ENCODE measurements around the gene ADAM33. TPM values are rescaled to one million over a fixed set of nuclear protein-coding genes. Genes with fewer than 3 reads are reported as not detected.

Gene ADAM33
- total and polyA plus RNA-seq, 2 of the 13 experiments (the other 11 are each of a cell fraction or from before 2014, with no cell fraction given) = not detected

GRCh38 chr20:3672547-3673171 lies 9.2 kb downstream of the ADAM33 start (continued):
- no peak for TF ChIP-seq IKZF5 (CRISPR knock-in tag; IDR thresholded peaks at IDR 0.05)
- TF ChIP-seq ZNF550 (CRISPR knock-in tag; IDR thresholded peaks at IDR 0.05; ENCODE audit: borderline replicate concordance) = no peak
- peak; percentile 34; the same call in 1 of the 2 replicates for TF ChIP-seq CTCF (CRISPR knock-in tag; IDR thresholded peaks at IDR 0.05)
- TF ChIP-seq ZNF326 (CRISPR knock-in tag; IDR thresholded peaks at IDR 0.05; ENCODE audit: borderline replicate concordance) = no peak
- no peak for TF ChIP-seq TMF1 (CRISPR knock-in tag; IDR thresholded peaks at IDR 0.05; ENCODE audit: low read depth)
- no peak for TF ChIP-seq ZNF136 (CRISPR knock-in tag; IDR thresholded peaks at IDR 0.05; ENCODE audit: low read depth)
- TF ChIP-seq ZFY (CRISPR knock-in tag; IDR thresholded peaks at IDR 0.05) = no peak
- TF ChIP-seq PATZ1 (CRISPR knock-in tag; IDR thresholded peaks at IDR 0.05) = peak; percentile 24; the same call in 1 of the 2 replicates
- TF ChIP-seq DNMT1 (CRISPR knock-in tag; IDR thresholded peaks at IDR 0.05) = 0 out of 2 replicates have a peak, but pooled peaks have one; percentile 49
- no peak for TF ChIP-seq AHR (CRISPR knock-in tag; IDR thresholded peaks at IDR 0.05)
- no peak for TF ChIP-seq SMYD3 (CRISPR knock-in tag; IDR thresholded peaks at IDR 0.05)
- no peak for TF ChIP-seq ZSCAN21 (CRISPR knock-in tag; IDR thresholded peaks at IDR 0.05; ENCODE audit: borderline replicate concordance)
- TF ChIP-seq ZSCAN31 (CRISPR knock-in tag; IDR thresholded peaks at IDR 0.05; ENCODE audit: low read depth) = no peak
- TF ChIP-seq REST (IDR thresholded peaks at IDR 0.05; ENCODE audit: borderline replicate concordance in 1 of 2, low read depth in 1 of 2, low read length in 2 of 2) = no peak
- TF ChIP-seq SNAPC4 (CRISPR knock-in tag; IDR thresholded peaks at IDR 0.05) = 0 out of 2 replicates have a peak, but pooled peaks have one; percentile 44
